Natural killer cell treated with Interleukin-12 subunit alpha and Interleukin-12 subunit beta and Interleukin-15 and Interleukin-18, amount 100 ng/mL, for 72 hours (primary cell): ENCODE data around the gene GPR25. TPM values are rescaled to one million over a fixed set of nuclear protein-coding genes. Genes with fewer than 3 reads are reported as not detected.

Source experiments
- ATAC-seq, 2 donors: fragments of 150-1000 bp; cut with Tn5 transposase in 1 of 2; sonication (Bioruptor Pico), chemical (Tn5 transposase) in 1 of 2; 2 replicates each; pipeline ENCODE4 v1.10.0; 2021
- DNase-seq: peaks from one replicate; pipeline ENCODE4 v3.0.0; 2022; ENCODE audit warnings: low spot score
- H3K27ac Mint-ChIP-seq, 2 donors: 1 replicate in 1 of 2; 2 replicates in 1 of 2; pipeline ENCODE4 v1.8.0; 2022; ENCODE audit warnings: mixed read lengths in 2 of 2, mild to moderate bottlenecking in 1 of 2, moderate library complexity in 1 of 2
- H3K27me3 Mint-ChIP-seq, 2 donors: 1 replicate in 1 of 2; 2 replicates in 1 of 2; pipeline ENCODE4 v1.8.0; 2022; ENCODE audit warnings: mixed read lengths in 2 of 2
- H3K36me3 Mint-ChIP-seq: one replicate; pipeline ENCODE4 v1.8.0; 2022; ENCODE audit warnings: mixed read lengths
- H3K4me1 Mint-ChIP-seq, 2 donors: 1 replicate in 1 of 2; 2 replicates in 1 of 2; pipeline ENCODE4 v1.8.0; 2022; ENCODE audit warnings: low read depth in 2 of 2, mixed read lengths in 2 of 2, mild to moderate bottlenecking in 1 of 2
- H3K4me3 Mint-ChIP-seq: one replicate; pipeline ENCODE4 v1.8.0; 2022; ENCODE audit warnings: mixed read lengths
- H3K9me3 Mint-ChIP-seq: 2 replicates; pipeline ENCODE4 v1.8.0; 2022; ENCODE audit warnings: mixed read lengths
- total RNA-seq, 2 donors: library from RNA; stranded (reverse); gene quantifications; one replicate each; pipeline ENCODE4 v1.2.3, GENCODE V29; 2022

GPR25 gene
- total RNA-seq, 2 donors from 2014 or later: not detected

GRCh38 chr1:200880212-200880611 is 7.4 kb downstream of the GPR25 start:
- no peak for DNase-seq
- H3K36me3 Mint-ChIP-seq: no peaks in the 10 kb centered on the region
- H3K4me3 Mint-ChIP-seq: peak overlapping the region; percentile 13
- H3K4me1 Mint-ChIP-seq: peaks cover 37 to 53% of the 10 kb centered on the region in 2 donors
- peak overlapping the region; percentile 8 to 43 for H3K27ac Mint-ChIP-seq
- no peaks in the 10 kb centered on the region for H3K9me3 Mint-ChIP-seq
- ATAC-seq: peak; percentile 82 to 91
- H3K27me3 Mint-ChIP-seq: peaks cover 2 to 8% of the 10 kb centered on the region in 2 donors

GRCh38 chr1:200883118-200883517 is 10.3 kb downstream of the GPR25 start:
- Mint-ChIP-seq H3K4me3 (no peak overlapping the region), H3K36me3 (no peaks in the 10 kb centered on the region)

GRCh38 chr1:200885623-200886402 is 13.0 kb downstream of the GPR25 start:
- H3K9me3 Mint-ChIP-seq: no peaks in the 10 kb centered on the region
- H3K4me1 Mint-ChIP-seq: peaks cover 57 to 75% of the 10 kb centered on the region in 2 donors
- ATAC-seq (no peak), DNase-seq (no peak)
- no peaks in the 10 kb centered on the region for H3K27me3 Mint-ChIP-seq
- peak overlapping the region; percentile 51 to 76 for H3K27ac Mint-ChIP-seq
- no peaks in the 10 kb centered on the region for H3K36me3 Mint-ChIP-seq
- H3K4me3 Mint-ChIP-seq: peak overlapping the region; percentile 45

More at GRCh38 chr1:200883118-200883517, 10.3 kb downstream of the GPR25 start:
- Mint-ChIP-seq H3K27me3 (no peaks in the 10 kb centered on the region), H3K9me3 (no peaks in the 10 kb centered on the region), H3K27ac (peak overlapping the region in 1 of 2 donors; percentile 2), H3K4me1 (peaks cover 48 to 67% of the 10 kb centered on the region in 2 donors)
- ATAC-seq: no peak
- no peak for DNase-seq

- peak overlapping the region; percentile 74 for H3K4me3 Mint-ChIP-seq
- ATAC-seq: no peak
- H3K27me3 Mint-ChIP-seq: no peaks in the 10 kb centered on the region
- H3K27ac Mint-ChIP-seq: peak overlapping the region; percentile 68 to 85
- H3K36me3 Mint-ChIP-seq: no peaks in the 10 kb centered on the region
- no peaks in the 10 kb centered on the region for H3K9me3 Mint-ChIP-seq
- no peak for DNase-seq
- peaks cover 53 to 68% of the 10 kb centered on the region in 2 donors for H3K4me1 Mint-ChIP-seq
Observed at GRCh38 chr1:200886594-200886993, 13.8 kb downstream of the GPR25 start.

- Mint-ChIP-seq H3K4me1 (peaks cover 57 to 68% of the 10 kb centered on the region in 2 donors), H3K36me3 (no peaks in the 10 kb centered on the region), H3K4me3 (peak overlapping the region; percentile 74), H3K27me3 (no peaks in the 10 kb centered on the region), H3K9me3 (no peaks in the 10 kb centered on the region), H3K27ac (peak overlapping the region; percentile 68 to 85)
- DNase-seq (no peak), ATAC-seq (no peak)
Observed at GRCh38 chr1:200887036-200887435, 14.3 kb downstream of the GPR25 start.

- H3K4me3 Mint-ChIP-seq: peak overlapping the region; percentile 74
- H3K27me3 Mint-ChIP-seq: no peaks in the 10 kb centered on the region
- no peaks in the 10 kb centered on the region for H3K9me3 Mint-ChIP-seq
- ATAC-seq (peak in 1 of 2 donors; percentile 10), DNase-seq (no peak)
- peaks cover 61 to 67% of the 10 kb centered on the region in 2 donors for H3K4me1 Mint-ChIP-seq
- no peaks in the 10 kb centered on the region for H3K36me3 Mint-ChIP-seq
- H3K27ac Mint-ChIP-seq: peak overlapping the region; percentile 68 to 85
Observed at GRCh38 chr1:200887772-200888348, 15.1 kb downstream of the GPR25 start.

DNA sequence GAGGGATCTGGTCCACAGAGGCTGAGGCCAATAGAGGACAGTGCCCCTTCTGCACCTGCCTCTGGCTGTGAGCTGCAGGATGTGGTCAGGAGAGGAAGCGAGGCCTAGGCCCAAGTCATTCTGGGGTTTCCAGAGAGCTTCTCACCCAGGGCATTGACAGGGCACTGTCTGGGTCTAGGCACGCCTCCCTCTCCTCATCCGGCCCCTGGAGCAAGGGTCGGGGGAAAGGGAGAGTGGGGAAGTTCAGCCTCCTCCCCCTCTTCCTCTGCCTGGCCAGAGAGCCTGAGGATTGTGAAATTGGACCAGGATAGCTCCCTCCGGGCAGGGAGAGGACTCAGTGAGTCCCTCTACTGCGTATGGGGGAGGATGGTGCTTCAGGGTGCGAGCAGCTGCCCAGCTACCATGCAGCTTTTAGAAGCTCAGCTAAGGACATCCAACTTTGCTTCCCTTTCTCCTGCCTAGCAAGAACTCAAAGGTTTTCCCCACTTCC is 15.6 kb downstream of the GPR25 start:
- Mint-ChIP-seq H3K9me3 (no peaks in the 10 kb centered on the region), H3K27me3 (no peaks in the 10 kb centered on the region), H3K4me3 (peak overlapping the region; percentile 74), H3K4me1 (peaks cover 59 to 63% of the 10 kb centered on the region in 2 donors), H3K36me3 (no peaks in the 10 kb centered on the region), H3K27ac (peak overlapping the region; percentile 68 to 85)
- DNase-seq: peak; percentile 92
- ATAC-seq: peak; percentile 97

- peak overlapping the region; percentile 68 to 85 for H3K27ac Mint-ChIP-seq
- H3K4me3 Mint-ChIP-seq: peak overlapping the region; percentile 74
- no peak for DNase-seq
Observed at GRCh38 chr1:200889571-200889970, 16.8 kb downstream of the GPR25 start.

DNA sequence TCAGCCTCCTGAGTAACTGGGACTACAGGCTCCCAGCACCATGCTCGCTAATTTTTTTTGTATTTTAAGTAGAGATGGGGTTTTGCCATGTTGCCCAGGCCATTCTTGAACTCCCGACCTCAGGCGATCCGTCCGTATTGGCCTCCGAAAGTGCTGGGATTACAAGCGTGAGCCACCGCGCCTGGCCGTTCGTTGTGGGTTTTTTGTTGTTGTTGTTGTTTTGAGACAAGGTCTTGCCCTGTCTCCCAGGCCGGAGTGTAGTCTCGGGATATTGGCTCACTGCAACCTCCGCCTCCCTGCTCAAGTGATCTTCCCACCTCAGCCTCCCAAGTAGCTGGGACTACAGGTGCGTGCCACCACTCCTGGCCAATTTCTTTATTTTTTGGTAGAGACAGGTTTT is 17.2 kb downstream of the GPR25 start:
- peak overlapping the region; percentile 74 for H3K4me3 Mint-ChIP-seq
- H3K27ac Mint-ChIP-seq: peak overlapping the region; percentile 68 to 85
- H3K36me3 Mint-ChIP-seq: no peaks in the 10 kb centered on the region
- H3K9me3 Mint-ChIP-seq: no peaks in the 10 kb centered on the region
- H3K27me3 Mint-ChIP-seq: peaks cover 0 to 5% of the 10 kb centered on the region in 2 donors
- no peak for DNase-seq
- ATAC-seq: no peak
- H3K4me1 Mint-ChIP-seq: peaks cover 52 to 55% of the 10 kb centered on the region in 2 donors

More at GRCh38 chr1:200889571-200889970, 16.8 kb downstream of the GPR25 start:
- no peaks in the 10 kb centered on the region for H3K36me3 Mint-ChIP-seq
- peaks cover 52 to 55% of the 10 kb centered on the region in 2 donors for H3K4me1 Mint-ChIP-seq
- ATAC-seq: peak; percentile 62 to 75
- peaks cover 0 to 5% of the 10 kb centered on the region in 2 donors for H3K27me3 Mint-ChIP-seq
- H3K9me3 Mint-ChIP-seq: no peaks in the 10 kb centered on the region

DNA sequence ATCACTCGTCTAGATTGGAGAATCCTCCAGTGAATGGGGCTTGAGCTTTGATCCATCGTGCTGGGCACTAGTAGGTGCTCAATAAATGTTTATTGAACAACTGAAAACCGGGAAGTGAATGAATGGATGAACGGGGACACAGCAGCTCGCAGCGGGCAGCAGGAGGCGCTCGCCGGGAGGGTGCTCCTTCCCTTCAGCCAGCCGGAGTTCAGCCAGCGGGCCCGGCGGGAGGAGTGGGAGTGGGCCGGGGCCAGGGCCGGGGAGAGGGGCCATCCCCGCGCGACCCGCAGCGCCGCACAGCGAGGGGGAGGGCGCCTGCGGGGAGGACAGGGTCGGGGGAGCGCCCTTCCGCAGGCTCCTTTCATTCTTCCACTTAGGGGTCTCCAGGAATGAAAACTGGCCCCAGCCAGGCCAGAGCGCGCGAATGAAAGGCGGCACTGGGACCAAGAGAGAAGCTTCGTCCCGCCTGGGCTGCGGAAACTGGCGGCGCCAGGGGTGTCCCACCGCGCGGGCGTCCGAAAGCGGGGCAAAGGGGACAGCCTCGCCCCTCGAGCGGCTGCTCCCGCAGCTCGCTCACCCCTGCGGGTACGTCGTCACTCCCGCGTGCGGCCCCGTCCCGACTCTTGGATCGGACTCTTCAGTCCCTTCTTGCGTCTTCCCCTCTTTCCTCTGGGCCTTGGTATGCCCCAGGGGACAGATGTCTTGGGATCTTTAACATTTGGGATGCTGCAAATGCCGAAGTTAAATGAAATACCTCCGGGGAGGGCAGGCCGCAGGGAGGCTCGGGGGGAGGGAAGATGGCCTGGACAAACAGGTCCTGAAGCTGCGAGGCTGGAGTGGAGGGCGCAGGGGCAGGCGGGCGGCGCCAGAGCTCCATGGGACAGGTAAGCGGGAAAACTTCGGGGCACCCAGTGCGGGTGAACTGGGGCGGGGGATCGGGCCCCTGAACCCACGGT is 18.3 kb downstream of the GPR25 start:
- Mint-ChIP-seq H3K9me3 (no peaks in the 10 kb centered on the region), H3K27me3 (peaks cover 0 to 5% of the 10 kb centered on the region in 2 donors), H3K36me3 (no peaks in the 10 kb centered on the region), H3K4me1 (peaks cover 44 to 50% of the 10 kb centered on the region in 2 donors), H3K27ac (peak overlapping the region in 1 of 2 donors; percentile 31), H3K4me3 (peak overlapping the region; percentile 74)
- no peak for ATAC-seq
- no peak for DNase-seq

DNA sequence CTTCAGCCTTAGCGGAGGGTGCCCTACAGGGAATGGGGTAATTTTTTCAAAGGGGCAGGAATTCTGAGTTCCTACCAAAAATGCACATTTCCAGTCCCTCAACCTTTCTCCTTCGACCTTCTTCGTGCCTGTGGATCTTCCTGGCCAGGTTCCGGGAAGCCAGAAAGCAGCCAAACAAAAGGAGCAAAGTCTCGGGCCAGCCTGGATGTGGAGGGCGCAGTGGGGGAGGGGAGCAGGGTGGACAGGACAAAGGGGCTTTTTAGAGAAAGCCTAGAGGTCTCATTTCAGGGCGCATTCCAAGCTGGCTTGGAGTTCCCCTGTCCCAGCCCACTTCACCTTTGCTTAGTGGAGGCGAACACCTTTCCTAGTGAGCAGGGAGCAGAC is 19.0 kb downstream of the GPR25 start:
- Mint-ChIP-seq H3K27me3 (peaks cover 0 to 5% of the 10 kb centered on the region in 2 donors), H3K4me1 (peaks cover 40 to 46% of the 10 kb centered on the region in 2 donors), H3K9me3 (no peaks in the 10 kb centered on the region), H3K27ac (peak overlapping the region in 1 of 2 donors; percentile 31), H3K36me3 (no peaks in the 10 kb centered on the region), H3K4me3 (peak overlapping the region; percentile 61)
- ATAC-seq (no peak), DNase-seq (no peak)

DNA sequence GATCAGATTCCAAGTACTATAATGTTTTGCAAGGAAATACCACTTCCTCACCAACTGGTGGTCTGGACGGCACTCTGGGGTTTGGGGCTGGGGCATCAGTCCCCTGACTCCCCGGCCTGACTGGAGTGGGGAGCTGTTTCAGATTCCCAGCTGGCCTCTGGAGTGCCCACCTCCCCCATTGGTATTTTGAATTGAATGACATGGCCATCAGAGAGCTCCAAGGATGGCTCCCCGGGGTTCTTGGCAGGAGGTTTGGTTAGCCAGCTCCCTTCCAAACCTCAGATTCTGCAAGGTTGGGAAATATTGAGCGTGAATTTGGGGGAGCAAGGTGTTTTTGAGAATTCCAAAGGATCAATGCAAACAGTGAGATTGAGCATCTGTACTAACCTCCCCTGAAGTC is 19.8 kb downstream of the GPR25 start:
- DNase-seq (no peak), ATAC-seq (no peak)
- Mint-ChIP-seq H3K4me1 (peaks cover 32 to 41% of the 10 kb centered on the region in 2 donors), H3K4me3 (peak overlapping the region; percentile 61), H3K9me3 (no peaks in the 10 kb centered on the region), H3K36me3 (no peaks in the 10 kb centered on the region), H3K27me3 (peaks cover 0 to 5% of the 10 kb centered on the region in 2 donors), H3K27ac (no peak overlapping the region)

GRCh38 chr1:200892958-200893357 is 20.2 kb downstream of the GPR25 start:
- no peaks in the 10 kb centered on the region for H3K9me3 Mint-ChIP-seq
- no peak for ATAC-seq
- no peak overlapping the region for H3K27ac Mint-ChIP-seq
- DNase-seq: no peak
- H3K4me3 Mint-ChIP-seq: no peak overlapping the region
- H3K27me3 Mint-ChIP-seq: peaks cover 0 to 8% of the 10 kb centered on the region in 2 donors
- H3K4me1 Mint-ChIP-seq: peaks cover 28 to 36% of the 10 kb centered on the region in 2 donors
- H3K36me3 Mint-ChIP-seq: no peaks in the 10 kb centered on the region
